Activated CD4-positive, alpha-beta T cell treated with anti-CD3 and anti-CD28 coated beads, Interleukin-2, Interleukin-4, amounts not matched to agents 100 ng/mL and 50 ng/mL, durations not matched to agents 16 hours and 8 hours (primary cell): ENCODE results near the gene NDUFB1.

ENCODE experiments used
- DNase-seq: peaks from one replicate; pipeline ENCODE4 v3.0.0-alpha.2; 2020; ENCODE audit warnings: low spot score

Gene NDUFB1

DNA sequence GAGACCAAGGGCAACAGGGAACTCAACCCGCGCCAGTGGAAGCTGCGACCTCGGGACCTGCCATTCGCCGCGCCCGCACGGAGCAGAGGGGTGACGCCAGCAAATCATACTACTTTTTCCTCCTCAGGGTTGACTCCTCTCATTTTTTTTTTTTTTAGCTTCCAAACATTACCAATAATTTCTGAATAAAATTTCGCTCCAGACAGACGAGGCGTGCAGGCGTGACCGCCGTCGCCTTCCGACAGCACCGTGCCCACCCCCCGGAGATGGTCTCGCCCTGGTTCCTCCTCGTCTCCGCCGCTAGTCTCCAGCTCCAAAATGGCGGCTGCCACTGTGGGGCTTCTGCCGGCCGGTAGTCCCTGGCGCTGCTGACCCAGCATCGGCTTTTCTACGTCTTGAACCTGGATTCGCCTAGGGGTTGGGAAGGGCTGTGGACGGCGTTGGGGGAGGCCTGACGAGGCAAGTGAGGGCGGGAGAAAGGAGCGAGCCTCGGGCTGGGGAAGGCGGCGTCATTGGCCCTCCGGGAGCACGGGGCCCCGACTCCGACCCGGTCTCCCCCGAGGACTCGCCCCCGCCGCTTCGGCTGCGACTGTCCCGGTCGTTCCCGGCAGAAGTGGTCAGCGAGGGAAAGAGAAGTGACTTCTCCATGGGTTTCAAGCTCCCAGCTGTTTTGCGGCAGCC is at the start of gene NDUFB1, which contains the start of gene CPSF2:
NDUFB1 (minus strand) TSS at position 37 of the 681 bp plus-strand sequence. CDS start 4,069 bp downstream, outside the sequence.
CPSF2 (plus strand) TSS at position 300 of the 681 bp plus-strand sequence. CDS start 9,016 bp downstream, outside the sequence.
- DNase-seq = peak; percentile 89

DNA sequence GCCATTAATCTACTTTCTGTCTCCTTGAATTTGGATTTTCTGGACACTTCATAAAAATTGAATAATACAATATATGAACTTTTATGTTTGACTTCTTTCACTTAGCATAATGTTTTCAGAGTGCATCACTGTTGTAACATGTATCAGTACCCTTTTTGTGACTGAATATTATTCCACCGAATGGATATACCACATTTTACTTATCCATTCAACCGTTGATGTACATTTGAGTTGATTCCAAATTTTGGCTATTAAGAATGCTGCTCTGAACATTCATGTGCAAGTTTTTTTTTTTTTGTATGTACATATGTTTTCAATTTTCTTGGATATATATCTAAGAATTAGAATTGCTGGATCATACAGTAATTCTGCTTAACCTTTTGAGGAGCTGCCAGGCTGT is 43.5 kb upstream of the NDUFB1 start:
- DNase-seq = no peak

DNA sequence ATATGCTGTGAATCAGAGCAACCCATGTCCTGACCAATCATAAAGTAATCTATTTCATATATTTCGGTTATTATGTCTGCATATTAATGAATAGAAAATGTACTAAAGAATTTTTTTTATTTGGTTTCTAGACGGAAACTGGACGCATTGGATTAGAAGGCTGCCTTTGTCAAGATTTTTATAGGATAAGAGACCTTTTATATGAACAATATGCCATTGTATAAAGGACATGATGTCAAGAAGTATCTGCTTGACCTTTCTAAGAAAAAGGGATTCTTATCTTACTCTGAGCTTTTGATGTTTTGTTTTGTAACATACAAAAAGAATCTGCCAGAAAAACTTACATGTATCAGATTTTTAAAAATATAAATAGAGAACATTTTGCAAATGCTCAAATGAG is 40.0 kb upstream of the NDUFB1 start:
- no peak for DNase-seq

DNA sequence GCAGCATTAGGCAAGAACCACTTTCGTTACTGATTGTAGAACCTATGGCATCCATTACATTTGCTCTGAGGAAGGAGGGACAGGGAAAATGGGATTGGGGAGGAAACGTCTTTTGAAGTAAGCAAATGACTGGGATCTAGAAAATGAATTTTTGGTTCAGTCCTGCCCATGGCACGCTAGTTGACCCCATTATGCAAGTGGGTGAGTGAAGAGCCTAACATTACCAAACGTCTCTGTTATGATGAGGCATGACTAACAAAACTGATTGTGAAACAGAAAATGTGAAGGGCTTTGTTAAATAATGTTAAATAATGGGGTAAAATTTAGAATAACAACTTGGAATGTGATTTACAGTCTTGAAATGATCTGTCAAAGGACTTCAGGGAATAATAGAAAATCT is 39.1 kb upstream of the NDUFB1 start:
- DNase-seq = no peak

DNA sequence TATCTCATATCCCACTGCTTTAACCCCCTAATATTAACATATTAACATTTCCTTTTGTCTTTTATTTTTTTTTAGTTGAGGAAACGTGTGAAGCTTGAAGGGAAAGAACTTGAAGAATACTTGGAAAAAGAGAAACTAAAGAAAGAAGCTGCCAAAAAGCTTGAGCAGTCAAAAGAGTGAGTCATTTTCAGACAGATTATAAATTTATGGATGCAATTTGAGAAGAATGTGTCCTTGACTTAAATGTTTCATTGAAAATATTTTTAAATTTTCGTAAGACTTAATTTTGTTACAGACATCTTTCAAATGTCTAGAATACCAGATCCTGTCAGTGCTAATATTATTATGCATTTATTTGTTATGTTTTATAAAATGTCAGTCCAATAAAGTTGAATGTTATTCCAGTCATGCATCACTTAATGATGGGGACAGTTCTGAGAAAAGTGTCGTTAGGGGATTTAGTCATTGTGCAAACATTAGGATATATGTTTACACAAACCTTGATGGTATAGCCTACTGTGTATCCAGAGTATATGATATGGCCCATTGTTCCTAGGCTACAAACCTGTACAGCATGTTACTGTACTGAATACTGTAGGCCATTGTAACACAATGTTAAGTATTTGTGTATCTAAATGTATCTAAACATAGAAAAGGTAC is 32.9 kb upstream of the NDUFB1 start:
- DNase-seq = no peak

DNA sequence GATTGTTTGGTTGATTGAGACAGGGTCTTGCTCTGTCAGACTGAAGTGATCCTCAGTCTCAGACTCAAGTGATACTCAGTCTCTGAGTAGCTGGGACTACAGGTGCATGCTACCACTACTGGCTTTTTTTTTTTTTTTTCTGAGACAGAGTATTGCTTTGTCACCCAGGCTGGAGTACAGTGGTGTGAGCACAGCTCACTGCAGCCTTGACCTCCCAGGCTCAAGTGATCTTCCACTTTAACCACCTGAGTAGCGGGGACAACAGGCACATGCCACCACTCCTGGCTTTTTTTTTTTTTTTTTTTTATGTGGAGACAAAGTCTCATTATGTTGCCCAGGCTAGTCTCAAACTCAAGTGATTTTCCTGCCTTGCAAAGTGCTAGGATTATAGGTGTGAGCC is 32.1 kb upstream of the NDUFB1 start:
- no peak for DNase-seq

DNA sequence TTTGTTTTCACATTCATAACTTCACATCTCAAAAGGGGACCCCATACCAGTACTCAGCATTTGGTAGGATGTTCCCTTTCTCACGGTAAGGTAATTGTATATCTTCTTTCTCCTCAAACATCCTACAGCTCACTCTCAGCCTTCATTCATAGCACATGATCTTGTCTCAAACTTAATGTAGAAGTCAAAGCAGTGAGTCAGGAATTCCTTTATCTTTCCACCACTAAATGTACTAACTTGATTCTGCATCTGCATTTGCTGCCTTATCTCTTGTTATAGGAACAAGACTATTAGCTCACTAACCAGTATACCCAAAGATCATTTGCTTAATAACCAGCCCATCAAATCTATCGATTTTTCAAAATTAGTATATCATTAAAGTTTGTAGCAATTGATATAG is 23.2 kb upstream of the NDUFB1 start:
- DNase-seq = no peak

DNA sequence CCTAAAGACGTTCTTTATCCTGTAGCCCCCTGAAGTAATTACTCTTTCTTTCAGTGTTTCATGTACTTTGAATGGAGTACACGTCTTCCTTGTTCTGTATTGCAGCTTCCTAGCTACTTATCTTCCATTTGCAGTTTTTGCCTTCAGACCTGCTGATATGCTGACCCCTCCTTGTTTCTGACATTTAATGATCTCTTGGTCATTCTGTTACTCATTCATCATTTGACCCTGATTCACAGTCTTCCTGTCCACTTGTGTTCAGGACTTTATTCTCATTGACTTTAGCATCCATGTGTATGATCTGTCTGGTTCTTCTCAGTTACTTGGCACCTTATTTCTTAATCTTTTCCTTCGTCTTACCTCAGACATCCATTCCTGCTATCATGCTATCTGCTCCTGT is 22.5 kb upstream of the NDUFB1 start:
- DNase-seq = no peak

DNA sequence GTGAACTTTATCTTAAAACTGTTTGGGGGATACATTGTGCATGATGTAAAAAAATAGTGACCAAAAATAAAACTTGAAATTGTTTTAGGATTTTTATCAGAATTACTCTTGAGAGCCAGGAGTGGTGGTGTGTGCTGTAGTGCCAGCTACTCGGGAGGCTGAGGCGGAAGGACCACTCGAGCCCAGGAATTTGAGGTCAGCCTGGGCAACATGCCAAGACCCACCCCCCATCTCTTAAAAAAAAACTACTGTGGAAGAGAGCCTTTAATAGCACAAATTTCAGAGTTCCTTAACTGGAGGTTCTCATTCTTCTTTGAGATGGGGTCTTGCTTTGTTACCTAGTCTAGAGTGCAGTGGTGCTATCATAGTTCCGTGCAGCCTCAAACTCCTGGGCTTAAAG is 21.8 kb upstream of the NDUFB1 start:
- no peak for DNase-seq

DNA sequence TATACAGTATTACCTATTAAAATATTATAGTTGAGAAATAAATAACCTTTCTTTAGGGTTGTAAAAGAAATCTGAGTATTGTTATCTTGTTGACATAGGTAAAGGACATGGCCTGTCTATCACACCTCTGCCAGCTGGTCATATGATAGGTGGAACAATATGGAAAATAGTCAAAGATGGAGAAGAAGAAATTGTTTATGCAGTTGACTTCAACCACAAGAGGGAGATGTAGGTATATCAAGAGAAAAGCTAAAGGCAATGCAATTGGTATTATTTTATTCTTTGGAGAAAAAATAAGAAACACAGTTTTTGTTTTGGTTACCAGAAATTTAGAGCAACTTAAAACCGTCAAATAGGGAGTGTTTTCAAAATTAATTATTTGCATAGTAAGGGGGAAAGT is 13.8 kb upstream of the NDUFB1 start:
- no peak for DNase-seq

DNA sequence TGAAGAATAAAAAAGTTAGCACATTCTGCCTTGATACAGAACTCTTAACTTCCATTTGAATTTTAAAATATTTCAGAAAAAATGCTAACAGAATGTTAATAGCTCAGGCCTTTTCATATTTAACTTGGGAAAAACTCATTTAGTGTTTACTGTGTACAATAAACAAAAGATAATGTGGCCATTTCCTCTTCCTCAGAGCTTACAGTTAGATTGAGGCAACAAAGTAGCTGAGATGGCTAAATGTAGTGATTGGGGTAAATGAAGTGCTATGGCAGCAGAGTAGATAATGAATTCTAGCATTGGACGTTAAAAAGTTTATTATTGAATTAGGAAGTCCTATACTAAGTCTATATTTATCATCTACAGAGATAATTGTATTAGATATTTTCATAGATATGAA is 12.9 kb upstream of the NDUFB1 start:
- DNase-seq = no peak

DNA sequence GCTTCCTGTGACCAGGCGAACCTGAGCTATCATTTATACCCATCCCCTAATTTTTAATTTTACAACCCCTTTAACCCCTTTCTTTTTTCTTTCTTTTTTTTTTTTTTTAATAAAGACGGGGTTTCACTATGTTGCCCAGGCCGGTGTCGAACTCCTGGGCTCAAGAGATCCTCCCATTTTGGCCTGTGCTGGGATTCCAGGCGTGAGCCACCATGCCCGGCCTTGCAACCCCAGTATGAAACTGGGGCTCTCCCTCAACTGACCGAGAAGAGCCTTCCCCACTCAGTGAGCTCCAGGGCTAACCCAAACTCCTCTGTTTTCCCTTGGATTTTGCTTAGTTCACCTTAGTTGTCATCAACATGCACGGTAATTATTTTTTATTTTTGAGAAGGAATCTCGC is 1.3 kb upstream of the NDUFB1 start:
- DNase-seq = no peak

DNA sequence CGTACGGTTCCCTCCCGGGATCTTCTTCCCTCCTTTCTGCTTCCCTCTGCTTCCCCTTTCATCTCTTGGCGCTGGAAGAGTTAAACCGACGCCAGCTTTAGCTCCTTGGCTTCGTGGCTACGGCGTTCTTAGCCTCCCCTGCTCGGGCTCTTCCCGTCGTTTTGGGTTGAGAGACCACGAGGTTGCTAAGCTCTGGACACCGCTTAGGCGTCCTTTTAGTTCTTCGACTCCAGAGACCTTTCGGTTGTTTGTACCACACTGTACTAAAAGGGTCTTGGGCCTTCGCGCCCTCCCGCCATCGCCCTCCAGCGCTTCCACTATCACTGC is 808 bp upstream of the NDUFB1 start:
- DNase-seq = peak; percentile 13

DNA sequence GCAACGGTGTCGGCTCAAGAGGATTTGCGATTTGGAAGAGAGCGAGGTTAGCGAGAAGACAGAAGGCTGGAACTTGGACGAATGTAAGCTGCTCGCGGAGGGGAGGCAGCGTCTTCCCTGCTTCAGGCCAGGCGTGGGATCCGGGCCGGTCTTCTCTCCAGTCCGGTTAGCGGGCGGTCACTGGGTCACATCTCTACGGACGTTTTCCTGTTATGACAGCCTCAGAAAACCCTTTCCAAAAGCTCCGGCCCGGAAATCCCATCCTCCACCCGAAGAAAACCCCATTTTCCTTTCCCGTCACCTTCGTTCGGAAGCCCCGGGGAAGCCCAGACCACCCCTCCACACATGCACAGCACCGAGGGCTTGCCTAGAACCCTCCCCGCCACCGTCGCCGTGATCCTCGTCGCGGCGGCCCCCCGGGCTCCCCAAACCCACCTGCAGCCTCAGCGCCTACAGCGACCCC is 268 bp downstream of the NDUFB1 start:
- no peak for DNase-seq

DNA sequence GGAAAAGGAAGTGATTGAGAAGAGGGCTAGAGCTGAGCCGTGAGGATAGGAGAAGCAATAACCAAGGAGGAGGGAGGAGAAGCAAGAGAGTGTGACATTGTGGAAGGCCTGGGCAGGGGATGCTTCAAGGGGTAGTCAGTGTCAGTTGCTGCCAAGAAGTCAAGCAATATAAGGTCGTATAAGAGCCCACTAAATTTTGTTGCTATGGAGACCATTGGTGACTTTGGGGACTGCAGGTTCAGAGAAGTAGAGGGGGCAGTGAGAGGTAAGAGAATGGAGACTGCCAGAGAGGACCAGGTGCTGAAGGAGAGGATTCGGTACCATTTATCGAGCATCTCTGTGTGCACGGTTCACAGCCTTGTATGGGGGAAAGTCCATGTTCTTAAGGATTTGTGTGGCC is 12.0 kb downstream of the NDUFB1 start:
- DNase-seq = no peak

DNA sequence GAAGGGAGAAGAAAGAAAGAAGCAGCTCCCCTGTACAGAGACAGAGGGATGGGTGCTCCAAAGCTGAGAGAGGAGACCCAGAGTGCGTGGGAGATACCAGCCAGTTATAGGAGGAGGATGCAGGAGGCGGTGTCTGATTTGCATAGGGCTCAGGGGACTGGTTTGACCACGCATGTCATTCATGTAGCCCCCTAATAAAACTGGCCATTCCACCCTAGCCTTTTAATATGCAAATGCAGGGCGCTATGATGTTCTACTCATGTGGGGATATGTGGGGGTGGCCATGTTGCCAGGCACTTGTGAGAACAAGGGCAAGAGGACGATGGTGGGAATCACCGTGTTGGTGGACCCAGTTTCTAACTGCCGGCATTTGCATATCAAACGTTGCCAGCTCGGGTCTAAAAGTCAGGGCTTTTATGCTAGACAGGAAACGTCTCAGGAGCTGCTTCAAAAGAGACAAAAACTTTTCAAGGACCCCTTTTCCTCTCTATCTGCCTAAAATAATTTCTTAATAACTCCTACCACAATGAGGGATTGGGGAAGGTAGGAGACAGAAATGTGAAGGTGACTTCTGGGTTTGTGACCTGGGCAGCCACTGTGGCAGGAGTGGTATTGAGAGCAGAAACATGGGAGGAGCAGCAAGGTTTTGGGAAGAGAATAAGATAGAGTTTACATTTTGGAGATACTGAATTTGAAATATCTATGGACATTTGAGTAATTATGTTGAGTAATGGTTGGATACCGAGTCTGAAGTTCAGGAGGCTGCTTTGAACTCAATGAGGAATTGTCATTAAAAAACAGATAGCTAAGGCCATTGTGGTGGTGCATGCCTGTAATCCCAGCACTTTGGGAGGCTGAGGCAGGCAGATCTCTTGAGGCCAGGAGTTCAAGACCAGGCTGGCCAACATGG is 12.9 kb downstream of the NDUFB1 start:
- no peak for DNase-seq

DNA sequence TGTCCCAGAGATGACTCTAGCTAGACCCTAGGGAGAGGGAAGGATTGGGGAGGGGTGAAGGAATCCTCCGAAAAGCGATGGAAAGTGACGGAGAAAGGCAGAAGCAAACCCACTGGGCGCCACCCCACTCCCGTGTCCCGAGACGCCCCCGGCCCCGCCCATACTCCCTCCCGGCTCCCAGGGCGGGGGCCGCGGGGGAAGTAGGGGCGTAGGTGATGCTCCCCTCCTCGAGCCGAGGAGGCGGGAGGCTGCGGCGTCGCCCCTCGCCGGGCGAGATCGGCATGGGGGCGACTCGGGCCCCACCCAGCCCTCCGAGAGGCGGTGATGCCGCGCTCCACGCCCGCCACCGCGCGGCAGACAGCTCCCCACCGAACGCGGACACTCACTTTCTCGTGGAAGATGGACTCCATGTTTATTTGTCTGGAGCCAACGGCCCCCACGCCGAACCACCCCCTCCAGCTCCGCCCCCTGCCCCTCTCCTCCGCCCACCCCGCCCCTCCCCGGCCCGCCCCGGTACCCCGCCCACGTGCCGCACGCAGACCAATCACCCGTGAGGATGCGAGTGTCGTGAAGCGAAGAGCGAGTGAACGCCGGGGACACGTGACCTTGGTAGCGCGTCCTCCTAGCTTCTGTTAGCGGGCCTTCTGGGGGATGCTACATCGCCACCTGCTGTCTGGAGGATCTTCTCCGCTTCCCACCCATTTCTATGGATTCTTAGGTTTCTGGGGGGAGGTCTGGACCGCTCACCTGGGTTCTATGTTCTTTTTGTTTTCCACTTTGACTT is 15.2 kb downstream of the NDUFB1 start, which contains the start of gene ATXN3:
ATXN3 (minus strand) TSS at position 440 of the 784 bp plus-strand sequence; CDS start at position 410, 30 bp downstream.
- peak; percentile 98 for DNase-seq

DNA sequence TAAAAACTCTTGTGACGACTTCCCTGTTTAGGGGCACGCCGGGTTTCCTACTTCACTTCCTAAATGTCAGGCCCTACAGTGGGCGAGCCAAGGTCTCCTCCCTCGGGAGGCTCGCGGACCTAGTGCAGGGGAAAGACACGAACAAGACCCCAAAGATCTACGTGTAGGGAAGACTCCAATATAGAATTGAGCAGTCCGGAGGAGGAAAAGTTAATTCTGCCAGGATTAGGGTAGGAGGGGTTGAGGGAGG is 15.7 kb downstream of the NDUFB1 start:
- no peak for DNase-seq

DNA sequence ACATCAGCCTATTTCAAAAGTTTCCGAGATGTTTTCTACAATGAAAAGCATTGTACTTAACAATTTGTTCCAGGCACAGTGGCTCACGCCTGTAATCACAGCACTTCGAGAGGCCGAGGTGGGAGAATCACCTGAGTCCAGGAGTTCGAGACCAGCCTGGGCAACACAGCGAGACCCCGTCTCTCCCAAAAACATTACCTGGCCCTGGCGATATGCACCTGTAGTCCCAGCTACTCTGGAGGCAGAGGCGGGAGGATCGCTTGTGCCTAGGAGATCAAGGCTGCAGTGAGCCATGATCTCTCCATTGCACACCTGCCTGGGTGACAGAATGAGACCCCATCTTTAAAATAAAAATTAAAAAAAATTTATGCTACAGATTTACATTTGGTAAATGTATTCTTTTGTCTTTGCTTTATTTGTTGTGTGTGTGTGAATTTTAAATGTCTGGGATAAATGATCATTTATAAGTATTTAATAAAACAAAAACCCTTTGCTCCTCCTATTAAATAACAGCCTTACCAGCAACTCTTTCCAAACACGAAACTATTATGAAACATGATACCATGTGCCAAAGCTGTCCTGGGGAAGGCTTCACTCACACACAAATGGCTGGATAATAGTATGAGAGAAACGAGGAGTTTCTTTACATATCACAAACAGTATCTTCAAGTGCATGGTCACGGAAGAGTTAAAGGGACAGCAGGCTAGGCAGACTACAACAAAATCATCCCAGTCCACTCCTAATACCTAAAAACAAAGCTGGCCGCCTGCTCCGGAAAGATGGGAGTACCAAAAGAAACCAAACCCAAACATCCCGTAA is 16.2 kb downstream of the NDUFB1 start:
- DNase-seq = no peak

DNA sequence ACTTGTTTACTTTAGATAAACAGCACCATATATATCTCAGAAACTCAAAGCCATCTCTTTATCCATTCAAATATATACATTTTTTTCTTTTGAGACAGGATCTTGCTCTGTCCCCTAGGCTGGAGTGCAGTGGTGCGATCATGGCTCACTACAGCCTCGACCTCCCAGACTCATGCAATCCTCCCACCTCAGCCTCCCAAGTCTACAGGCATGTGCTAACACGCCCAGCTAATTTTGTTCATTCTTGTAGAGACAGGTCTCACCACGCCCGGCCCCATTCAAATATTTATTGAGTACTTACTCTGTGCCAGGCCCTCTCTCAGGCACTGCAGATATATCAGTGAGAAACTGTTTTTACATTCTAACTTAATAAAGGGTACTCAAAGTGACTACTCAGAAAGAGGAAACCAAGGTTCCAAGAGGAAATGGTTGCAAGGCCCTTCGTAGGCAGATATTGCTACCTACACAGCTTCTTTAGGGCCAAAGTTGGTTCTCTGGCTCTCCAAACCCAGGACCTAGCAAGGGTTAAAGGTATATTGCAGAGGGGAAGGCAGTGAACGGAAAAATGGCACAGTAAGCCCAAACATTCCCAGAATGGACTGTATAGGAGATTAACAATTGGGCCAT is 18.0 kb downstream of the NDUFB1 start:
- DNase-seq = no peak

DNA sequence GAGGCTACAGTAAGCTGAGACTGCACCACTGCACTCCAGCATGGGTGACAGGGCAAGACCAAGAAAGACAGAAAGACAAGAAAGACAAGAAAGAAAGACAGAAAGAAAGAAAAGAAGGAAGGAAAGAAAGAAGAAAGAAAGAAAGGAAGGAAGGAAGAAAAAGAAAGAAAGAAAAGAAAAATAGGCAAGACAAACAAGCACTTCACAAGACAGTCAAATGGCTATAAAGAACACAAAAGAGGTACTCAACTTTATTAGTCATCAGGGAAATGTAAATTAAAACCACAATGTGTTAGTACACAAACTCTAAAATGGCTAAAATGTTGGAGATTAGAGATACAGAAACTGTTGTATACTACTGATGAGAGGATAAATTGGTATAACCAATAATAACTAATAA is 21.7 kb downstream of the NDUFB1 start:
- no peak for DNase-seq
